Caco-2 (cell line): ENCODE data around the gene TTC23. TPM values are rescaled to one million over a fixed set of nuclear protein-coding genes. Genes with fewer than 3 reads are reported as not detected.

Experiments
- BruUV-seq: library from RNA; stranded (reverse); fragments of 400-500 nt; replicated peaks from 2 replicates; lab custom pipeline; 2021; lab: Mats Ljungman, UMichigan
- CTCF ChIA-PET: fragments of 300-600 bp; sonication (Branson Sonifier 250); formaldehyde crosslinking; loops from one replicate; lab custom pipeline; 2022; ENCODE audit warnings: antibody characterized with exemption; lab: Charles Lee
- POLR2A ChIA-PET: fragments of 300-600 bp; sonication (Branson Sonifier 250); formaldehyde crosslinking; loops from one replicate; lab custom pipeline; 2022; ENCODE audit warnings: antibody characterized with exemption; lab: Charles Lee
- DNase-seq, 2 experiments: peaks; one replicate each; pipeline versions ENCODE4 v3.0.0 to v3.0.0-alpha.2; 2020 to 2022
- H3K27me3 ChIP-seq: replicated peaks from 2 replicates; pipeline ENCODE4 v1.6.0; 2011; ENCODE audit warnings: low read length; ENCODE audit not compliant: control insufficient read depth, insufficient read depth
- H3K36me3 ChIP-seq: 2 replicates; pipeline ENCODE4 v1.5.1; 2011; ENCODE audit warnings: low read length; ENCODE audit not compliant: control insufficient read depth, insufficient read depth
- H3K4me1 ChIP-seq: fragments of 250-450 bp; sonication (Bioruptor Pico); 2 replicates; pipeline ENCODE4 v1.5.1; 2020; ENCODE audit warnings: mild to moderate bottlenecking
- H3K4me3 ChIP-seq: 2 replicates; pipeline ENCODE4 v1.5.1; 2011; ENCODE audit warnings: low read depth, mild to moderate bottlenecking, control low read depth, low read length
- H3K9me3 ChIP-seq: fragments of 250-450 bp; sonication (Bioruptor Pico); 2 replicates; pipeline ENCODE4 v1.5.1; 2020; ENCODE audit warnings: mild to moderate bottlenecking, moderate library complexity
- H3K27ac Mint-ChIP-seq: one replicate; pipeline ENCODE4 v1.8.0; 2022; ENCODE audit warnings: mixed read lengths; ENCODE audit not compliant: unreplicated experiment
- H3K27me3 Mint-ChIP-seq: one replicate; pipeline ENCODE4 v1.8.0; 2022; ENCODE audit warnings: mixed read lengths; ENCODE audit not compliant: insufficient read depth, unreplicated experiment
- H3K36me3 Mint-ChIP-seq: one replicate; pipeline ENCODE4 v1.8.0; 2022; ENCODE audit warnings: mild to moderate bottlenecking, mixed read lengths; ENCODE audit not compliant: insufficient read depth, unreplicated experiment
- H3K4me1 Mint-ChIP-seq: one replicate; pipeline ENCODE4 v1.8.0; 2022; ENCODE audit warnings: low read depth, mixed read lengths; ENCODE audit not compliant: unreplicated experiment
- H3K4me3 Mint-ChIP-seq: one replicate; pipeline ENCODE4 v1.8.0; 2022; ENCODE audit warnings: mild to moderate bottlenecking, moderate library complexity, mixed read lengths; ENCODE audit not compliant: unreplicated experiment
- H3K9me3 Mint-ChIP-seq: one replicate; pipeline ENCODE4 v1.8.0; 2022; ENCODE audit warnings: mixed read lengths; ENCODE audit not compliant: unreplicated experiment
- intact Hi-C: fragments of 100-400 bp; cut with micrococcal nuclease; formaldehyde crosslinking; loops from one replicate; pipeline ENCODE4 v1.10.0; 2022; ENCODE audit not compliant: unreplicated experiment
- total RNA-seq: library from RNA; stranded (reverse); gene quantifications from 2 replicates; pipeline ENCODE4 v1.2.3, GENCODE V29; 2022
- TF ChIP-seq, protein P1 (sequence below), 2 experiments: fragments of 200-600 bp in 1 of 2; IDR thresholded peaks; 1 replicate in 1 of 2; 2 replicates in 1 of 2; pipeline versions ENCODE4 v1.5.1 to v1.8.0; 2011 to 2022; ENCODE audit warnings: antibody characterized with exemption in 1 of 2, control low read depth in 1 of 2, inconsistent platforms in 1 of 2, low read depth in 1 of 2, low read length in 1 of 2, mild to moderate bottlenecking in 1 of 2, moderate library complexity in 1 of 2; ENCODE audit not compliant: insufficient read depth in 1 of 2, severe bottlenecking in 1 of 2, unreplicated experiment in 1 of 2

The TTC23 gene
- total RNA-seq, 1 experiment from 2014 or later, result 10.8 TPM

- Mint-ChIP-seq H3K4me1 (peaks cover 4% of the 10 kb centered on the region), H3K9me3 (no peaks in the 10 kb centered on the region), H3K4me3 (no peak overlapping the region), H3K27ac (no peak overlapping the region), H3K36me3 (peaks cover 9% of the 10 kb centered on the region), H3K27me3 (no peaks in the 10 kb centered on the region)
- POLR2A ChIA-PET, result no interaction called here
- intact Hi-C loops, result no loop called here
- Histone ChIP-seq H3K4me1 (peaks cover 8% of the 10 kb centered on the region), H3K9me3 (no peaks in the 10 kb centered on the region), H3K4me3 (no peak overlapping the region), H3K36me3 (no peaks in the 10 kb centered on the region), H3K27me3 (no peaks in the 10 kb centered on the region)
- CTCF ChIA-PET, result no interaction called here
- TF ChIP-seq, protein P1, sequence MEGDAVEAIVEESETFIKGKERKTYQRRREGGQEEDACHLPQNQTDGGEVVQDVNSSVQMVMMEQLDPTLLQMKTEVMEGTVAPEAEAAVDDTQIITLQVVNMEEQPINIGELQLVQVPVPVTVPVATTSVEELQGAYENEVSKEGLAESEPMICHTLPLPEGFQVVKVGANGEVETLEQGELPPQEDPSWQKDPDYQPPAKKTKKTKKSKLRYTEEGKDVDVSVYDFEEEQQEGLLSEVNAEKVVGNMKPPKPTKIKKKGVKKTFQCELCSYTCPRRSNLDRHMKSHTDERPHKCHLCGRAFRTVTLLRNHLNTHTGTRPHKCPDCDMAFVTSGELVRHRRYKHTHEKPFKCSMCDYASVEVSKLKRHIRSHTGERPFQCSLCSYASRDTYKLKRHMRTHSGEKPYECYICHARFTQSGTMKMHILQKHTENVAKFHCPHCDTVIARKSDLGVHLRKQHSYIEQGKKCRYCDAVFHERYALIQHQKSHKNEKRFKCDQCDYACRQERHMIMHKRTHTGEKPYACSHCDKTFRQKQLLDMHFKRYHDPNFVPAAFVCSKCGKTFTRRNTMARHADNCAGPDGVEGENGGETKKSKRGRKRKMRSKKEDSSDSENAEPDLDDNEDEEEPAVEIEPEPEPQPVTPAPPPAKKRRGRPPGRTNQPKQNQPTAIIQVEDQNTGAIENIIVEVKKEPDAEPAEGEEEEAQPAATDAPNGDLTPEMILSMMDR (IDR thresholded peaks at IDR 0.05; ENCODE audit: insufficient read depth in 1 of 2, low read depth in 1 of 2, low read length in 1 of 2, severe bottlenecking in 1 of 2, unreplicated experiment in 1 of 2), result no peak
- BruUV-seq, result no TSS peak
- no peak for DNase-seq
These were observed 112.3 kb downstream of the TTC23 start for GRCh38 chr15:99137111-99137546.

DNA sequence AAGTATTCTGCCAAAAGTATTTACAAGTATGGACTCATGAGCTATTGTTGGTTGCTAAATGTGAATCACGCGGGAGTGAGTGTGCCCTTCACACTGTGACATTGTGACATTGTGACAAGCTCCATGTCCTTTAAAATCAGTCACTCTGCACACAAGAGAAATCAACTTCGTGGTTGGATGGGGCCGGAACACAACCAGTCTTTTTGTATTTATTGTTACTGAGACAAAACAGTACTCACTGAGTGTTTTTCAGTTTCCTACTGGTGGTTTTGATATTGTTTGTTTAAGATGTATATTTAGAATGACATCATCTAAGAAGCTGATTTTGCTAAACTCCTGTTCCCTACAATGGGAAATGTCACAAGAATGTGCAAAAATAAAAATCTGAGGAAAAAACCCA is 114.2 kb downstream of the TTC23 start:
- Histone ChIP-seq H3K9me3 (no peaks in the 10 kb centered on the region), H3K36me3 (no peaks in the 10 kb centered on the region; the same call in 1 of the 2 replicates), H3K27me3 (no peaks in the 10 kb centered on the region), H3K4me1 (peaks cover 17% of the 10 kb centered on the region), H3K4me3 (no peak overlapping the region)
- ChIA-PET CTCF (no interaction called here), POLR2A (no interaction called here)
- Mint-ChIP-seq H3K27me3 (no peaks in the 10 kb centered on the region), H3K4me1 (peaks cover 17% of the 10 kb centered on the region), H3K9me3 (peaks cover 7% of the 10 kb centered on the region), H3K27ac (no peak overlapping the region), H3K4me3 (no peak overlapping the region), H3K36me3 (peaks cover 15% of the 10 kb centered on the region)
- no peak for DNase-seq
- TF ChIP-seq, protein P1 (IDR thresholded peaks at IDR 0.05; ENCODE audit: insufficient read depth in 1 of 2, low read depth in 1 of 2, low read length in 1 of 2, severe bottlenecking in 1 of 2, unreplicated experiment in 1 of 2), result no peak
- intact Hi-C loops, result no loop called here
- BruUV-seq, result no TSS peak

GRCh38 chr15:99134317-99134821 is 115.0 kb downstream of the TTC23 start:
- Mint-ChIP-seq H3K27me3 (no peaks in the 10 kb centered on the region), H3K4me3 (no peak overlapping the region), H3K27ac (no peak overlapping the region), H3K9me3 (peaks cover 10% of the 10 kb centered on the region), H3K36me3 (peaks cover 15% of the 10 kb centered on the region), H3K4me1 (peaks cover 22% of the 10 kb centered on the region)
- no peak for DNase-seq
- Histone ChIP-seq H3K4me1 (peaks cover 17% of the 10 kb centered on the region), H3K9me3 (no peaks in the 10 kb centered on the region), H3K4me3 (no peak overlapping the region), H3K27me3 (no peaks in the 10 kb centered on the region), H3K36me3 (no peaks in the 10 kb centered on the region; the same call in 1 of the 2 replicates)
- intact Hi-C loops, result no loop called here
- TF ChIP-seq, protein P1 (IDR thresholded peaks at IDR 0.05; ENCODE audit: insufficient read depth in 1 of 2, low read depth in 1 of 2, low read length in 1 of 2, severe bottlenecking in 1 of 2, unreplicated experiment in 1 of 2), result no peak
- ChIA-PET CTCF (no interaction called here), POLR2A (no interaction called here)
- BruUV-seq, result no TSS peak
